H1 (cell line): Measurements from ENCODE around the gene TMEM17. TPM values are rescaled to one million over a fixed set of nuclear protein-coding genes. Genes with fewer than 3 reads are reported as not detected.

ENCODE experiments used
- CTCF ChIA-PET: fragments of 300-600 bp; sonication (Branson Sonifier 250); formaldehyde crosslinking; loops from one replicate; lab custom pipeline; 2021; ENCODE audit not compliant: partially characterized antibody; lab: Charles Lee
- POLR2A ChIA-PET: fragments of 300-600 bp; sonication (Branson Sonifier 250); formaldehyde crosslinking; loops from one replicate; lab custom pipeline; 2021; ENCODE audit warnings: inconsistent platforms; ENCODE audit not compliant: partially characterized antibody; lab: Charles Lee
- DNase-seq, 2 experiments: peaks; one replicate each; pipeline versions ENCODE4 v3.0.0 to v3.0.0-alpha.2; 2010 to 2022; ENCODE audit warnings: low spot score in 2 of 2, low read depth in 1 of 2, mixed read lengths in 1 of 2
- FAIRE-seq: peaks from 2 replicates; lab custom pipeline; 2011; peaks lifted over from hg19 to GRCh38; lab: Jason Lieb, UNC
- H2AFZ ChIP-seq: 2 replicates; pipeline ENCODE4 v1.8.1; 2012; ENCODE audit warnings: low read length, inconsistent platforms
- H2AK5ac ChIP-seq: 2 replicates; pipeline ENCODE4 v1.6.1; 2013; ENCODE audit warnings: low read depth, low read length
- H2BK120ac ChIP-seq: replicated peaks from 2 replicates; pipeline ENCODE3; 2013; ENCODE audit warnings: low read depth, low read length, inconsistent platforms
- H2BK12ac ChIP-seq: 2 replicates; pipeline ENCODE4 v1.6.1; 2013; ENCODE audit warnings: low read depth, low read length
- H2BK15ac ChIP-seq: 2 replicates; pipeline ENCODE4 v1.6.1; 2013; ENCODE audit warnings: low read length
- H2BK20ac ChIP-seq: 2 replicates; pipeline ENCODE4 v1.6.1; 2013; ENCODE audit warnings: low read length
- H2BK5ac ChIP-seq: 2 replicates; pipeline ENCODE4 v1.6.1; 2013; ENCODE audit warnings: low read depth, low read length
- H3K14ac ChIP-seq: 2 replicates; pipeline ENCODE4 v1.6.1; 2013; ENCODE audit warnings: inconsistent platforms; ENCODE audit not compliant: insufficient read length
- H3K18ac ChIP-seq: 2 replicates; pipeline ENCODE4 v1.6.1; 2013; ENCODE audit warnings: low read length; ENCODE audit errors: extremely low read depth
- H3K23ac ChIP-seq: 2 replicates; pipeline ENCODE4 v1.6.1; 2013; ENCODE audit warnings: inconsistent platforms; ENCODE audit not compliant: insufficient read length
- H3K23me2 ChIP-seq: 2 replicates; pipeline ENCODE4 v1.6.1; 2013; ENCODE audit warnings: low read depth, low read length
- H3K27ac ChIP-seq: 2 replicates; pipeline ENCODE4 v1.6.1; 2011; ENCODE audit warnings: low read depth, low read length, inconsistent platforms
- H3K27me3 ChIP-seq, 4 experiments: replicated peaks in 1 of 4; 1 replicate in 1 of 4; 2 replicates in 3 of 4; pipeline versions ENCODE4 v1.6.1 to v1.8.1; 2011 to 2013; ENCODE audit warnings: low read length in 3 of 4, mild to moderate bottlenecking in 3 of 4, inconsistent platforms in 2 of 4, mixed read lengths in 2 of 4, moderate library complexity in 1 of 4; ENCODE audit not compliant: control insufficient read depth in 3 of 4, insufficient read depth in 3 of 4; ENCODE audit errors: extremely low read depth in 1 of 4
- H3K36me3 ChIP-seq, 4 experiments: 2 replicates each; pipeline versions ENCODE4 v1.6.1 to v1.8.1; 2011 to 2013; ENCODE audit warnings: mild to moderate bottlenecking in 4 of 4, low read length in 3 of 4, moderate library complexity in 2 of 4, control low read depth in 1 of 4, inconsistent platforms in 1 of 4; ENCODE audit not compliant: insufficient read depth in 4 of 4, control insufficient read depth in 2 of 4
- H3K4ac ChIP-seq: replicated peaks from 2 replicates; pipeline ENCODE3; 2013; ENCODE audit warnings: low read length, low read depth, mixed read lengths, inconsistent platforms; ENCODE audit not compliant: insufficient read length
- H3K4me1 ChIP-seq, 4 experiments: replicated peaks in 1 of 4; 1 replicate in 1 of 4; 2 replicates in 3 of 4; pipeline versions ENCODE4 v1.6.1 to v1.8.1; 2011 to 2013; ENCODE audit warnings: low read length in 3 of 4, inconsistent platforms in 2 of 4, mixed read lengths in 1 of 4; ENCODE audit not compliant: insufficient read depth in 4 of 4, control insufficient read depth in 3 of 4
- H3K4me2 ChIP-seq, 2 experiments: 2 replicates each; pipeline versions ENCODE4 v1.6.1 to v1.8.1; 2011 to 2013; ENCODE audit warnings: low read depth in 2 of 2, low read length in 2 of 2, control low read depth in 1 of 2, inconsistent platforms in 1 of 2, mild to moderate bottlenecking in 1 of 2; ENCODE audit not compliant: insufficient read depth in 1 of 2
- H3K4me3 ChIP-seq, 4 experiments: fragments of 200-600, 300-600 bp in 1 of 4; sonication (generic), shearing (Covaris generic), sonication (Bioruptor Twin) in 1 of 4; 2 replicates each; pipeline versions ENCODE4 v1.5.1 to v1.8.1; 2011 to 2016; ENCODE audit warnings: low read length in 4 of 4, low read depth in 3 of 4, control low read depth in 2 of 4, inconsistent platforms in 2 of 4, mild to moderate bottlenecking in 2 of 4, mixed read lengths in 1 of 4, moderate library complexity in 1 of 4; ENCODE audit not compliant: insufficient read depth in 2 of 4; ENCODE audit errors: extremely low read depth in 1 of 4
- H3K56ac ChIP-seq: replicated peaks from 2 replicates; pipeline ENCODE3; 2013; ENCODE audit warnings: low read depth, mild to moderate bottlenecking, mixed read lengths, low read length, inconsistent platforms; ENCODE audit not compliant: insufficient read length
- H3K79me1 ChIP-seq: 2 replicates; pipeline ENCODE4 v1.6.1; 2013; ENCODE audit warnings: low read depth, low read length, control low read depth
- H3K79me2 ChIP-seq, 2 experiments: 2 replicates each; pipeline versions ENCODE4 v1.6.1 to v1.8.1; 2012 to 2013; ENCODE audit warnings: low read length in 2 of 2, mild to moderate bottlenecking in 2 of 2, inconsistent platforms in 1 of 2; ENCODE audit not compliant: insufficient read depth in 2 of 2, control insufficient read depth in 1 of 2
- H3K9ac ChIP-seq, 4 experiments: replicated peaks in 1 of 4; 1 replicate in 1 of 4; 2 replicates in 3 of 4; pipeline versions ENCODE4 v1.6.1 to v1.8.1; 2011 to 2013; ENCODE audit warnings: low read depth in 3 of 4, low read length in 3 of 4, control low read depth in 2 of 4, mild to moderate bottlenecking in 2 of 4, moderate library complexity in 2 of 4, inconsistent platforms in 1 of 4; ENCODE audit errors: extremely low read depth in 1 of 4
- H3K9me3 ChIP-seq, 2 experiments: 2 replicates each; pipeline versions ENCODE4 v1.6.1 to v1.8.1; 2012 to 2013; ENCODE audit warnings: mild to moderate bottlenecking in 2 of 2, moderate library complexity in 2 of 2, control low read depth in 1 of 2, inconsistent platforms in 1 of 2, low read depth in 1 of 2, low read length in 1 of 2, mixed read lengths in 1 of 2; ENCODE audit not compliant: insufficient read depth in 2 of 2
- H4K20me1 ChIP-seq, 2 experiments: replicated peaks in 1 of 2; 2 replicates each; pipeline versions ENCODE3 to v1.8.1; 2011 to 2013; ENCODE audit warnings: inconsistent platforms in 2 of 2, low read length in 2 of 2, mild to moderate bottlenecking in 1 of 2; ENCODE audit not compliant: insufficient read depth in 2 of 2, control insufficient read depth in 1 of 2
- H4K5ac ChIP-seq: 2 replicates; pipeline ENCODE4 v1.6.1; 2013; ENCODE audit warnings: low read length, low read depth, mixed read lengths, inconsistent platforms; ENCODE audit not compliant: insufficient read length
- H4K8ac ChIP-seq: 2 replicates; pipeline ENCODE4 v1.8.0; 2013; ENCODE audit warnings: mild to moderate bottlenecking, moderate library complexity, low read length, inconsistent platforms; ENCODE audit not compliant: insufficient read depth; ENCODE audit errors: extremely low read depth
- H4K91ac ChIP-seq: replicated peaks from 2 replicates; pipeline ENCODE3; 2013; ENCODE audit warnings: low read length, mixed read lengths, inconsistent platforms; ENCODE audit not compliant: insufficient read length
- GTF2F1 ChIP-seq: IDR thresholded peaks from 2 replicates; pipeline ENCODE4 v1.6.1; 2012; ENCODE audit warnings: low read depth, low read length, improper control_type of control experiment, borderline replicate concordance
- SP4 ChIP-seq: IDR thresholded peaks from 2 replicates; pipeline ENCODE4 v1.6.1; 2012; ENCODE audit warnings: low read length, inconsistent platforms
- WGBS, 2 experiments: shearing (Covaris generic) in 1 of 2; methylation state at CpG; one replicate each; pipeline versions ENCODE4 v1.1.6 to v1.1.7; 2013 to 2015; ENCODE audit warnings: low lambda C conversion rate in 2 of 2, mixed read lengths in 2 of 2, inconsistent platforms in 1 of 2, low coverage in 1 of 2, missing lambda C conversion rate in 1 of 2; ENCODE audit not compliant: insufficient replicate concordance in 2 of 2, insufficient coverage in 1 of 2, insufficient read length in 1 of 2; ENCODE audit errors: extremely low coverage in 1 of 2, missing lambda C conversion rate in 1 of 2; 5-methylcytosine and 5-hydroxymethylcytosine counted together
- polyA plus RNA-seq, 7 experiments: library from polyadenylated mRNA; depleted of rRNA in 3 of 7; stranded (reverse) in 5 of 7; unstranded in 2 of 7; fragments of >200 nt in 5 of 7; fragments of 200-250 nt in 2 of 7; gene quantifications; 1 replicate in 5 of 7; 2 replicates in 1 of 7; 4 replicates in 1 of 7; pipeline versions ENCODE4 v1.2.1 to v1.2.3, GENCODE V29; 2011 to 2013; ENCODE audit warnings: missing spikeins in 2 of 7, mixed read lengths in 2 of 7
- total RNA-seq: library from RNA; stranded (reverse); fragmentation: NEBNext Ultra II Directional; extraction: Animal tissue kit (Norgen Biotek cat#: 25700); gene quantifications from 2 replicates; pipeline ENCODE4 v1.2.1, GENCODE V29; 2021

The TMEM17 gene
- total and polyA plus RNA-seq, 2 of the 8 experiments (the other 6 are each of a cell fraction or from before 2014, with no cell fraction given), result 0.69 to 1.2 TPM

- Histone ChIP-seq H3K36me3 (no peaks in the 10 kb centered on the region), H3K4me2 (no peak overlapping the region), H3K4me3 (no peak overlapping the region), H4K20me1 (no peaks in the 10 kb centered on the region), H2AK5ac (no peak overlapping the region), H4K5ac (no peak overlapping the region), H3K14ac (no peak overlapping the region), H3K4ac (no peak overlapping the region), H3K18ac (no peak overlapping the region), H2BK15ac (no peak overlapping the region), H3K27me3 (peaks cover 0 to 6% (median 0%) of the 10 kb centered on the region in 4 experiments; a peak in 3 of 7 replicates), H2AFZ (no peak overlapping the region), H3K27ac (no peak overlapping the region), H2BK20ac (no peak overlapping the region), H2BK5ac (no peak overlapping the region), H3K9me3 (no peaks in the 10 kb centered on the region), H3K9ac (no peak overlapping the region), H3K4me1 (peaks cover 10 to 17% (median 12%) of the 10 kb centered on the region in 4 experiments), H4K91ac (no peak overlapping the region), H3K56ac (no peak overlapping the region), H4K8ac (no peak overlapping the region), H3K23ac (no peak overlapping the region), H3K79me1 (no peaks in the 10 kb centered on the region), H2BK120ac (no peak overlapping the region), H3K79me2 (no peaks in the 10 kb centered on the region), H3K23me2 (peaks cover 4% of the 10 kb centered on the region; the same call in 1 of the 2 replicates), H2BK12ac (peak overlapping the region; percentile 45; the same call in 1 of the 2 replicates)
- ChIA-PET CTCF (interaction anchor here (0.6 to 4.5 kb wide), 2 partner anchors 49 to 314 kb away, joined by 3 to 27 read pairs; no protein-coding TSS in a partner anchor), POLR2A (no interaction called here)
- no peak for FAIRE-seq
- 96% methylated on average over 5 of the region's 5 CpGs; no CpG with 5 or more reads in 1 of the 2 experiments for WGBS, 2 experiments
- TF ChIP-seq GTF2F1 (no peak), SP4 (no peak)
- DNase-seq, result no peak
These were observed 45.8 kb downstream of the TMEM17 start for GRCh38 chr2:62460175-62460574.
